Keratinocyte (primary cell): ENCODE results near the gene MAN2A2.

Source experiments
- CTCF ChIP-seq, 3 experiments: IDR thresholded peaks in 1 of 3; conservative IDR thresholded peaks in 1 of 3; optimal IDR thresholded peaks in 1 of 3; 2 replicates in 2 of 3; 3 replicates in 1 of 3; pipeline versions ENCODE3 to v1.5.1; 2011; ENCODE audit warnings: low read length in 3 of 3, mild to moderate bottlenecking in 3 of 3, moderate library complexity in 2 of 3, control low read depth in 1 of 3, inconsistent platforms in 1 of 3; ENCODE audit not compliant: insufficient read depth in 2 of 3; ENCODE audit errors: extremely low read depth in 1 of 3
- EZH2 ChIP-seq: IDR thresholded peaks from one replicate; pipeline ENCODE4 v1.6.1; 2012; ENCODE audit warnings: inconsistent platforms, mild to moderate bottlenecking, low read length, moderate library complexity

GRCh38 chr15:90876512-90877170 lies 26.5 kb upstream of the MAN2A2 start:
- TF ChIP-seq CTCF (optimal IDR thresholded peaks at IDR 0.05 in 1 of 3, IDR thresholded peaks at IDR 0.05 in 1 of 3, conservative IDR thresholded peaks at IDR 0.05 in 1 of 3; ENCODE audit: extremely low read depth in 1 of 3, insufficient read depth in 2 of 3, low read length in 3 of 3): no peak
- no peak for TF ChIP-seq EZH2
